Measurements from ENCODE around the gene TTC28.
A peak's percentile ranks its signal among the peaks of the same experiment; 100 is the strongest.
"Not testable (repeated sequence)": the region's sequence is repeated elsewhere in the genome, so short reads cannot be mapped to it uniquely, and the experiment has no call there.

Gene TTC28

GRCh38 chr22:28366856-28367255 lies 312.8 kb downstream of the TTC28 start:
- DNase-seq: no peak

GRCh38 chr22:28365371-28365770 lies 314.3 kb downstream of the TTC28 start:
- DNase-seq: no peak

GRCh38 chr22:28364105-28364504 lies 315.5 kb downstream of the TTC28 start:
- not testable (repeated sequence) for DNase-seq

- no peak for DNase-seq
Measured at GRCh38 chr22:28360939-28361338, 318.7 kb downstream of the TTC28 start.

GRCh38 chr22:28358312-28358711 lies 321.3 kb downstream of the TTC28 start:
- DNase-seq: no peak

- DNase-seq: no peak
Measured at GRCh38 chr22:28357193-28357592, 322.4 kb downstream of the TTC28 start.

GRCh38 chr22:28351476-28351875 lies 328.2 kb downstream of the TTC28 start:
- DNase-seq: no peak

GRCh38 chr22:28348613-28349609 lies 330.7 kb downstream of the TTC28 start:
- DNase-seq: no peak

GRCh38 chr22:28346308-28346707 lies 333.3 kb downstream of the TTC28 start:
- no peak for DNase-seq

GRCh38 chr22:28344918-28345703 lies 334.5 kb downstream of the TTC28 start:
- peak in 1 of 56 donors; percentile 2 for DNase-seq

GRCh38 chr22:28341001-28341400 lies 338.6 kb downstream of the TTC28 start:
- DNase-seq: no peak

- DNase-seq: no peak
Measured at GRCh38 chr22:28333088-28333487, 346.6 kb downstream of the TTC28 start.

- DNase-seq: no peak
Measured at GRCh38 chr22:28332410-28332809, 347.2 kb downstream of the TTC28 start.

- no peak for DNase-seq
Measured at GRCh38 chr22:28331695-28332094, 347.9 kb downstream of the TTC28 start.

- no peak for DNase-seq
Measured at GRCh38 chr22:28329186-28330073, 350.2 kb downstream of the TTC28 start.

- DNase-seq: no peak
Measured at GRCh38 chr22:28328756-28329155, 350.9 kb downstream of the TTC28 start.

GRCh38 chr22:28316014-28316413 lies 363.6 kb downstream of the TTC28 start:
- no peak for DNase-seq

- no peak for DNase-seq
Measured at GRCh38 chr22:28314959-28315358, 364.7 kb downstream of the TTC28 start.

GRCh38 chr22:28310299-28310698 lies 369.3 kb downstream of the TTC28 start:
- no peak for DNase-seq

- peak in 10 of 56 donors; percentile 3 to 35 (median 6) for DNase-seq
Measured at GRCh38 chr22:28299753-28300152, 379.9 kb downstream of the TTC28 start.

- peak in 1 of 56 donors; percentile 16 for DNase-seq
Measured at GRCh38 chr22:28299309-28299708, 380.3 kb downstream of the TTC28 start.
